GM20000 (cell line): ENCODE data around the gene OSBPL10.

ENCODE experiments used
- DNase-seq: peaks from one replicate; pipeline ENCODE4 v3.0.0; 2012; ENCODE audit warnings: low spot score
- TF ChIP-seq, protein P1 (sequence below): IDR thresholded peaks from 2 replicates; pipeline ENCODE4 v1.5.1; 2012; ENCODE audit warnings: mild to moderate bottlenecking, control low read depth; ENCODE audit errors: extremely low read depth, missing control alignments

The OSBPL10 gene

GRCh38 chr3:31836131-31837075, 144.7 kb downstream of the OSBPL10 start:
- TF ChIP-seq, protein P1, sequence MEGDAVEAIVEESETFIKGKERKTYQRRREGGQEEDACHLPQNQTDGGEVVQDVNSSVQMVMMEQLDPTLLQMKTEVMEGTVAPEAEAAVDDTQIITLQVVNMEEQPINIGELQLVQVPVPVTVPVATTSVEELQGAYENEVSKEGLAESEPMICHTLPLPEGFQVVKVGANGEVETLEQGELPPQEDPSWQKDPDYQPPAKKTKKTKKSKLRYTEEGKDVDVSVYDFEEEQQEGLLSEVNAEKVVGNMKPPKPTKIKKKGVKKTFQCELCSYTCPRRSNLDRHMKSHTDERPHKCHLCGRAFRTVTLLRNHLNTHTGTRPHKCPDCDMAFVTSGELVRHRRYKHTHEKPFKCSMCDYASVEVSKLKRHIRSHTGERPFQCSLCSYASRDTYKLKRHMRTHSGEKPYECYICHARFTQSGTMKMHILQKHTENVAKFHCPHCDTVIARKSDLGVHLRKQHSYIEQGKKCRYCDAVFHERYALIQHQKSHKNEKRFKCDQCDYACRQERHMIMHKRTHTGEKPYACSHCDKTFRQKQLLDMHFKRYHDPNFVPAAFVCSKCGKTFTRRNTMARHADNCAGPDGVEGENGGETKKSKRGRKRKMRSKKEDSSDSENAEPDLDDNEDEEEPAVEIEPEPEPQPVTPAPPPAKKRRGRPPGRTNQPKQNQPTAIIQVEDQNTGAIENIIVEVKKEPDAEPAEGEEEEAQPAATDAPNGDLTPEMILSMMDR, result no peak
- DNase-seq, result no peak

- no peak for DNase-seq
- TF ChIP-seq, protein P1, result no peak
These were observed 147.5 kb downstream of the OSBPL10 start for GRCh38 chr3:31833391-31834190.

DNA sequence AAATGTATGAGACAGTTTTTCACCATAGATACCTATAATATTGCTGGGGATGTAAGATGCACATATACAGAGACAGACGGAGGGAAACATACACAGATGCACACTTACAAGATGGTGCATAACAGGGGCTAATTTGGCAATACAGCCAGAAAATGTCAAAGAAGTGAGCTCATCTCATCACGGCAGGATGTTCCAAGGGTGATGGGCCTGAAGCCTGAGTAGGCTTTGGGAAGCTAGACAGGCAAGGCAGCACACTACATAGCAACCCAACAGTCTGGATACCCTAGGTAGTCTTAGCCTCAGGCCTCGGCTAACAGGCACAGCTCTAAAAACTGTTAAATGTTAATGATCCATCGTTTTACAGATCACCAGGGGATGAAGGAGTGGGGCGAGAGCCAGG, 148.5 kb downstream of the OSBPL10 start:
- TF ChIP-seq, protein P1, result no peak
- no peak for DNase-seq

GRCh38 chr3:31831591-31831990, 149.5 kb downstream of the OSBPL10 start:
- TF ChIP-seq, protein P1, result no peak
- no peak for DNase-seq

- TF ChIP-seq, protein P1, result no peak
- no peak for DNase-seq
These were observed 151.1 kb downstream of the OSBPL10 start for GRCh38 chr3:31829826-31830426.

GRCh38 chr3:31829010-31829409, 152.1 kb downstream of the OSBPL10 start:
- no peak for DNase-seq
- TF ChIP-seq, protein P1, result no peak

- TF ChIP-seq, protein P1, result no peak
- DNase-seq, result no peak
These were observed 153.1 kb downstream of the OSBPL10 start for GRCh38 chr3:31828007-31828406.
